Neural progenitor cell (in vitro differentiated cells): ENCODE results near the gene MACROD1. TPM values are rescaled to one million over a fixed set of nuclear protein-coding genes. Genes with fewer than 3 reads are reported as not detected.

Experiments
- DNase-seq: peaks from one replicate; pipeline ENCODE4 v3.0.0-alpha.2; 2016; ENCODE audit warnings: low spot score
- H2AFZ ChIP-seq: fragments of 200-600 bp; sonication (generic); replicated peaks from 2 replicates; pipeline ENCODE4 v1.6.1; 2016; ENCODE audit warnings: antibody characterized with exemption
- H3F3A ChIP-seq: fragments of 200-600 bp; sonication (generic); 2 replicates; pipeline ENCODE4 v1.6.1; 2016; ENCODE audit warnings: antibody characterized with exemption, low read depth
- H3K27ac ChIP-seq: fragments of 200-600 bp; sonication (generic); 2 replicates; pipeline ENCODE4 v1.5.1; 2016; ENCODE audit warnings: mild to moderate bottlenecking
- H3K27me3 ChIP-seq: fragments of 200-600 bp; sonication (generic); 2 replicates; pipeline ENCODE4 v1.6.1; 2016; ENCODE audit warnings: mild to moderate bottlenecking, moderate library complexity
- H3K36me3 ChIP-seq: fragments of 200-600 bp; sonication (generic); 2 replicates; pipeline ENCODE4 v1.5.1; 2016
- H3K4me1 ChIP-seq: fragments of 200-600 bp; sonication (generic); 2 replicates; pipeline ENCODE4 v1.6.1; 2016; ENCODE audit warnings: mixed run types
- H3K4me2 ChIP-seq: fragments of 200-600 bp; sonication (generic); 2 replicates; pipeline ENCODE4 v1.6.1; 2016
- H3K4me3 ChIP-seq: fragments of 200-600 bp; sonication (generic); 2 replicates; pipeline ENCODE4 v1.5.1; 2016
- H3K79me2 ChIP-seq: fragments of 200-600 bp; sonication (generic); 2 replicates; pipeline ENCODE4 v1.6.1; 2016; ENCODE audit warnings: low read depth
- H3K9ac ChIP-seq: fragments of 200-600 bp; sonication (generic); 2 replicates; pipeline ENCODE4 v1.6.1; 2016
- H3K9me3 ChIP-seq: fragments of 200-600 bp; sonication (generic); 2 replicates; pipeline ENCODE4 v1.5.1; 2016; ENCODE audit warnings: low read depth
- H4K20me1 ChIP-seq: fragments of 200-600 bp; sonication (generic); 2 replicates; pipeline ENCODE4 v1.6.1; 2016; ENCODE audit warnings: low read depth
- H3K27ac Mint-ChIP-seq: 3 replicates; pipeline ENCODE4 v1.8.0; 2021; ENCODE audit warnings: mixed read lengths
- H3K27me3 Mint-ChIP-seq: 2 replicates; pipeline ENCODE4 v1.8.0; 2022; ENCODE audit warnings: low read depth, mild to moderate bottlenecking, inconsistent platforms, moderate library complexity, mixed read lengths; ENCODE audit not compliant: insufficient read depth
- H3K36me3 Mint-ChIP-seq: 3 replicates; pipeline ENCODE4 v1.8.0; 2021; ENCODE audit warnings: mixed read lengths
- H3K4me1 Mint-ChIP-seq: 3 replicates; pipeline ENCODE4 v1.8.0; 2021; ENCODE audit warnings: mixed read lengths
- H3K4me3 Mint-ChIP-seq: 3 replicates; pipeline ENCODE4 v1.8.0; 2021; ENCODE audit warnings: mild to moderate bottlenecking, moderate library complexity, mixed read lengths
- H3K9me3 Mint-ChIP-seq: 3 replicates; pipeline ENCODE4 v1.8.0; 2020; ENCODE audit warnings: mixed read lengths
- EZH2 ChIP-seq: fragments of 200-600 bp; sonication (generic); IDR thresholded peaks from 2 replicates; pipeline ENCODE4 v1.6.1; 2017; ENCODE audit warnings: antibody characterized with exemption, mild to moderate bottlenecking, moderate library complexity
- EZH2phosphoT487 ChIP-seq: fragments of 200-600 bp; sonication (generic); IDR thresholded peaks from 2 replicates; pipeline ENCODE4 v1.6.1; 2017; ENCODE audit warnings: antibody characterized with exemption
- total RNA-seq: library from RNA; depleted of rRNA; stranded (reverse); fragments of >200 nt; gene quantifications from 2 replicates; pipeline ENCODE4 v1.2.3, GENCODE V29; 2015; ENCODE audit warnings: low replicate concordance
- TF ChIP-seq, protein P1 (sequence below): fragments of 200-600 bp; sonication (generic); IDR thresholded peaks from 2 replicates; pipeline ENCODE4 v1.5.1; 2017; ENCODE audit warnings: antibody characterized with exemption, mild to moderate bottlenecking

MACROD1 gene
- total RNA-seq, 1 donor from 2014 or later: 11.9 TPM

DNA sequence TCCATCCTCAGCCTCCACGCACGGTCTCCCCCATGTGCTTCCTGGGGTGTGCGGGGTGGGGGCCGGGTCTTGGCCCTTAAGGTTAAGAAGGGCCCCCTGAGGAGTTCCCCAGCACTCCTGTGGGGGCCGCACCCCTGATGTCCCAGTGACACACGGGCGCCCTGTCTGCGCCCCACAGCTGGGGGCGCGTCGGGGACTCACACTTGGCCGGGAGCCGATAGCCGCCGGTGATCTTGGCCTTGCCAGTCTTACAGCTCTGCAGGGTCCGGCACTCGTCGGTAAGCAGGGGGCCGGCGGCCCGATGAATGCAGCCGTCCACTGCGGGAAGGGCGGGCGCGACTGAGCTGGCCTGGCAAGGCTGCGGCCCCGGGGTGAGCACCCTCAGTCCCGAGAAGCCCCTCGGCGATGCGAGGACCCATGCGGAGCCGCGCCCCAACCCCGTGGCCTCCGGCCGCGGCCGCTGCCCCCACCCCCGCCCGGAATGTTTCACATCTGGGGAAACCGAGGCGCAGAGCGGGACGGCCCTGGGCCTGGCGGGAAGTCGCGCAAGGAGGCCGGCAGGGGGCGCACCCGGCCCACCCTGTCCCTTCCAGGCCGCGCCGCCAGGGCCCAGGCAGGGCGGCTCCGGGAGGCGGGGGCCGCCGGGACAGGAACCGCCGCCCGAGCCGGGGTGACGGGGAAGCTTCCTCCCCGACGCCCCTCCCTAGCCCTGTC, 165.7 kb downstream of the MACROD1 start:
- peaks cover 16% of the 10 kb centered on the region for H3K4me1 Mint-ChIP-seq
- peak overlapping the region; percentile 46 for H3K4me3 Mint-ChIP-seq
- peak overlapping the region; percentile 55 for H3K4me3 ChIP-seq
- TF ChIP-seq EZH2 (no peak), EZH2phosphoT487 (no peak)
- TF ChIP-seq, protein P1, sequence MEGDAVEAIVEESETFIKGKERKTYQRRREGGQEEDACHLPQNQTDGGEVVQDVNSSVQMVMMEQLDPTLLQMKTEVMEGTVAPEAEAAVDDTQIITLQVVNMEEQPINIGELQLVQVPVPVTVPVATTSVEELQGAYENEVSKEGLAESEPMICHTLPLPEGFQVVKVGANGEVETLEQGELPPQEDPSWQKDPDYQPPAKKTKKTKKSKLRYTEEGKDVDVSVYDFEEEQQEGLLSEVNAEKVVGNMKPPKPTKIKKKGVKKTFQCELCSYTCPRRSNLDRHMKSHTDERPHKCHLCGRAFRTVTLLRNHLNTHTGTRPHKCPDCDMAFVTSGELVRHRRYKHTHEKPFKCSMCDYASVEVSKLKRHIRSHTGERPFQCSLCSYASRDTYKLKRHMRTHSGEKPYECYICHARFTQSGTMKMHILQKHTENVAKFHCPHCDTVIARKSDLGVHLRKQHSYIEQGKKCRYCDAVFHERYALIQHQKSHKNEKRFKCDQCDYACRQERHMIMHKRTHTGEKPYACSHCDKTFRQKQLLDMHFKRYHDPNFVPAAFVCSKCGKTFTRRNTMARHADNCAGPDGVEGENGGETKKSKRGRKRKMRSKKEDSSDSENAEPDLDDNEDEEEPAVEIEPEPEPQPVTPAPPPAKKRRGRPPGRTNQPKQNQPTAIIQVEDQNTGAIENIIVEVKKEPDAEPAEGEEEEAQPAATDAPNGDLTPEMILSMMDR: peak; percentile 73
- H3K36me3 Mint-ChIP-seq: peaks cover 10% of the 10 kb centered on the region
- H3K27me3 ChIP-seq: peaks cover 42% of the 10 kb centered on the region
- no peak overlapping the region for H3K27ac ChIP-seq
- H3K79me2 ChIP-seq: no peaks in the 10 kb centered on the region
- H2AFZ ChIP-seq: no peak overlapping the region
- no peaks in the 10 kb centered on the region for H3K9me3 Mint-ChIP-seq
- peak; percentile 91 for DNase-seq
- peaks cover 6% of the 10 kb centered on the region for H3K27me3 Mint-ChIP-seq
- no peak overlapping the region for H3K9ac ChIP-seq
- H3K4me2 ChIP-seq: peak overlapping the region; percentile 93
- peaks cover 74% of the 10 kb centered on the region for H4K20me1 ChIP-seq
- no peaks in the 10 kb centered on the region for H3K36me3 ChIP-seq
- H3K4me1 ChIP-seq: peaks cover 23% of the 10 kb centered on the region
- peaks cover 53% of the 10 kb centered on the region for H3F3A ChIP-seq
- H3K9me3 ChIP-seq: no peaks in the 10 kb centered on the region
- no peak overlapping the region for H3K27ac Mint-ChIP-seq

DNA sequence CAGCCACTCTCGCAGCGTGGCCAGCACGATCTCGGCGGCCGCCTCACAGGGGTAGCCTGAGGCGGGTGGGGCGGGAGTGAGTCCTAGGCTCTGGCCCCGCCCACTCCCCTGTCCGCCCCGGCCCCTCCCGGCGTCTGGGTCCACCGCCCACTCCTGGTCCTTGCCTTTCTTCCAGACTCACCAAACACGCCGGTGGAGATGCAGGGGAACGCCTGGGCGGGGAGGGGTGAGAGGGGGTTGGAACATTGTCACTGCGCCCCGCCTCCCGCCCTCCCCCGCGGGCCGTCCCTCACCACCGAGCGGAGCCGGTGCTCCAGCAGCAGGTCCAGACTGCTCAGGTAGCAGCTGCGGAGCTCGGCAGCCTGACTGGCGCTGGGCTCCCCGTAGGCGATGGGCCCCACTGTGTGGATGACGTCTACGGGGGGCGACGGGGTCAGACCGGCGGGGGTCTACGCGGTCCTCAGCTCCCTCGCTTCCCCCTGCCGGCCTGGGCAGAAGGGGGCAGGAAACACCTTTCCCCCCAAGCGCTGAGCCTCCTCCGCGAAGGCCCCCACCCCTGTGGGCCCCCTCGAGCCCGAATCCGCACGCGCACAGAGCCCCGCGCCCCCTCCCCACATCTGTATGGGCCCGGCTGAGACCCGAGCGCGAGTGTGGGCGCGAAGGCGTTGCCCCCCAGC, 166.4 kb downstream of the MACROD1 start:
- H2AFZ ChIP-seq: no peak overlapping the region
- H3K4me1 ChIP-seq: peaks cover 23% of the 10 kb centered on the region
- H3K9ac ChIP-seq: no peak overlapping the region
- peak; percentile 87 for DNase-seq
- H3K4me3 ChIP-seq: peak overlapping the region; percentile 55
- TF ChIP-seq, protein P1: no peak
- no peak for TF ChIP-seq EZH2
- no peak for TF ChIP-seq EZH2phosphoT487
- Mint-ChIP-seq H3K27me3 (peaks cover 6% of the 10 kb centered on the region), H3K4me1 (peaks cover 16% of the 10 kb centered on the region), H3K36me3 (peaks cover 16% of the 10 kb centered on the region), H3K4me3 (no peak overlapping the region), H3K27ac (no peak overlapping the region), H3K9me3 (no peaks in the 10 kb centered on the region)
- H3K79me2 ChIP-seq: no peaks in the 10 kb centered on the region
- no peaks in the 10 kb centered on the region for H3K9me3 ChIP-seq
- peaks cover 78% of the 10 kb centered on the region for H4K20me1 ChIP-seq
- H3K27ac ChIP-seq: no peak overlapping the region
- H3K36me3 ChIP-seq: no peaks in the 10 kb centered on the region
- peak overlapping the region; percentile 93 for H3K4me2 ChIP-seq
- peaks cover 53% of the 10 kb centered on the region for H3F3A ChIP-seq
- H3K27me3 ChIP-seq: peaks cover 35% of the 10 kb centered on the region

DNA sequence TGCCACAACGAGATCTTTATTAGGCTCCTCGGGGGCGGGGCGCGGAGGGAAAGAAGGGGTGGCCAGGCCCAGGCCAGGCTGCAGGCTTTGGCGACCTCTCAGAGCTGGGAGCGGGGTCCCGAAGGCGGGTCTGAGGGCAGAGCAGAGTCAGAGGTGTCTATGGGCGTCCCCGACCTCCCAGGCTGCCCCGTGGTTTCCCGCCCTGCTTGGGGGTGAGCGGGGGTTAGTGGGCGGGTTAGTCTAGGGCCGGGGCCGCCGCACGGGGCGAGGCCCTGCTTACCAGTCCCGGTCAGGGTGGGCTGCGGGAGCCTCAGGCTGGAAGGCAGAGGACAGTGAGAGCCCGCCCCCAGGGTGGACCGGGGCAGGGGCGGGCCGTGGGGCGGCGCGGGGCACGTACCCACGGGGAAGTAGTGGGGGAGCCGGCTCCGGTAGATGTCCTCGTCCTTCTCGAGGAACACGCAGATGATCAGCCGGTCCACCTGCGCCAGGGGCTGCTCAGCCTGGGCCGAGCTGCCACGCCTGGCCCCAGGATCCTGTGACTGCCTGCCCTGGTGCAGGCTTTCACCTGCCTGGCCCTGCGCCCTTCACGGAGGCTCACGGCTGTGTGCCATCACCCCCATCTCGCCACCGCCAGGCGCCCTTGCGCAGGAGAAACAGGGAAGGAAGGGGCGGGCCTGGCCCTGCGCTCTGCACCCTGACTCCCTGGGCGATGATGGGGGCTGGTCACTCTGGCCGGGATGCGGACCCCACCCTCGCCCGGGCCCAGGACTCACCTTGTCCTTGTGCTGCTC, 167.2 kb downstream of the MACROD1 start:
- Mint-ChIP-seq H3K9me3 (no peaks in the 10 kb centered on the region), H3K27me3 (peaks cover 6% of the 10 kb centered on the region), H3K4me3 (peak overlapping the region; percentile 73), H3K27ac (no peak overlapping the region), H3K36me3 (peaks cover 18% of the 10 kb centered on the region), H3K4me1 (peaks cover 11% of the 10 kb centered on the region)
- no peak overlapping the region for H3K9ac ChIP-seq
- TF ChIP-seq, protein P1: peak; percentile 18
- no peak for TF ChIP-seq EZH2
- no peak overlapping the region for H2AFZ ChIP-seq
- H3K36me3 ChIP-seq: no peaks in the 10 kb centered on the region
- DNase-seq: peak; percentile 69
- no peaks in the 10 kb centered on the region for H3K9me3 ChIP-seq
- peaks cover 78% of the 10 kb centered on the region for H4K20me1 ChIP-seq
- peaks cover 23% of the 10 kb centered on the region for H3K4me1 ChIP-seq
- H3K4me3 ChIP-seq: peak overlapping the region; percentile 55
- peaks cover 35% of the 10 kb centered on the region for H3K27me3 ChIP-seq
- peaks cover 47% of the 10 kb centered on the region for H3F3A ChIP-seq
- H3K79me2 ChIP-seq: no peaks in the 10 kb centered on the region
- H3K4me2 ChIP-seq: peak overlapping the region; percentile 93
- H3K27ac ChIP-seq: no peak overlapping the region
